GM23338 (cell line): ENCODE results near the gene KCNF1. TPM values are rescaled to one million over a fixed set of nuclear protein-coding genes. Genes with fewer than 3 reads are reported as not detected.

Source experiments
- ATAC-seq: fragments of 200-7000 bp; cut with Tn5 transposase; 3 replicates; pipeline ENCODE4 v1.9.1; 2020
- DNase-seq: peaks from one replicate; pipeline ENCODE4 v3.0.0-alpha.2; 2015; ENCODE audit warnings: low spot score
- H2AFZ ChIP-seq: fragments of 200-600 bp; sonication (generic); 2 replicates; pipeline ENCODE4 v1.8.0; 2016; ENCODE audit warnings: antibody characterized with exemption, mild to moderate bottlenecking, moderate library complexity
- H3F3A ChIP-seq: fragments of 200-600 bp; sonication (generic); replicated peaks from 2 replicates; pipeline ENCODE4 v1.8.0; 2017; ENCODE audit warnings: antibody characterized with exemption, mixed run types, low read depth
- H3K27ac ChIP-seq: fragments of 200-600 bp; sonication (generic); 2 replicates; pipeline ENCODE4 v1.6.1; 2016; ENCODE audit warnings: low read depth
- H3K27me3 ChIP-seq: fragments of 200-600 bp; sonication (generic); 2 replicates; pipeline ENCODE4 v1.8.0; 2016; ENCODE audit warnings: mild to moderate bottlenecking, mixed run types, moderate library complexity; ENCODE audit not compliant: insufficient read depth
- H3K36me3 ChIP-seq: fragments of 200-600 bp; sonication (generic); 2 replicates; pipeline ENCODE4 v1.8.0; 2016; ENCODE audit warnings: mild to moderate bottlenecking; ENCODE audit not compliant: insufficient read depth
- H3K4me1 ChIP-seq: fragments of 200-600 bp; sonication (generic); 2 replicates; pipeline ENCODE4 v1.8.0; 2016; ENCODE audit warnings: mild to moderate bottlenecking, moderate library complexity; ENCODE audit not compliant: insufficient read depth
- H3K4me2 ChIP-seq: fragments of 200-600 bp; sonication (generic); 2 replicates; pipeline ENCODE4 v1.7.1; 2017; ENCODE audit warnings: mixed run types
- H3K4me3 ChIP-seq: fragments of 200-600 bp; sonication (generic); 2 replicates; pipeline ENCODE4 v1.6.1; 2016; ENCODE audit warnings: mixed run types
- H3K79me2 ChIP-seq: fragments of 200-600 bp; sonication (generic); replicated peaks from 2 replicates; pipeline ENCODE4 v1.8.0; 2017; ENCODE audit warnings: mild to moderate bottlenecking; ENCODE audit not compliant: insufficient read depth
- H3K9me2 ChIP-seq: fragments of 200-600 bp; sonication (generic); 2 replicates; pipeline ENCODE4 v1.8.0; 2017; ENCODE audit not compliant: insufficient read depth
- H4K20me1 ChIP-seq: fragments of 200-600 bp; sonication (generic); replicated peaks from 2 replicates; pipeline ENCODE4 v1.8.0; 2017; ENCODE audit warnings: mild to moderate bottlenecking; ENCODE audit not compliant: insufficient read depth
- H3K27ac Mint-ChIP-seq: 2 replicates; pipeline ENCODE4 v1.8.0; 2020; ENCODE audit warnings: inconsistent platforms, mild to moderate bottlenecking, moderate library complexity, mixed read lengths
- H3K27me3 Mint-ChIP-seq: 3 replicates; pipeline ENCODE4 v1.8.0; 2022; ENCODE audit warnings: low read depth, mild to moderate bottlenecking, moderate library complexity, mixed read lengths, inconsistent platforms; ENCODE audit not compliant: insufficient read depth, poor library complexity
- H3K36me3 Mint-ChIP-seq: 3 replicates; pipeline ENCODE4 v1.8.0; 2021; ENCODE audit warnings: low read depth, mild to moderate bottlenecking, inconsistent platforms, moderate library complexity, mixed read lengths
- H3K4me1 Mint-ChIP-seq: 3 replicates; pipeline ENCODE4 v1.8.0; 2020; ENCODE audit warnings: mild to moderate bottlenecking, inconsistent platforms, mixed read lengths
- H3K4me3 Mint-ChIP-seq: 3 replicates; pipeline ENCODE4 v1.8.0; 2021; ENCODE audit warnings: moderate library complexity, mild to moderate bottlenecking, inconsistent platforms, mixed read lengths
- H3K9me3 Mint-ChIP-seq: 3 replicates; pipeline ENCODE4 v1.8.0; 2020; ENCODE audit warnings: moderate library complexity, mild to moderate bottlenecking, inconsistent platforms, mixed read lengths
- CREB1 ChIP-seq: fragments of 250-450 bp; sonication (Bioruptor Pico); IDR thresholded peaks from 2 replicates; pipeline ENCODE4 v1.5.0; 2020; ENCODE audit warnings: low read depth, mild to moderate bottlenecking, moderate library complexity
- EZH2 ChIP-seq: fragments of 200-600 bp; sonication (generic); IDR thresholded peaks from one replicate; pipeline ENCODE4 v1.8.0; 2017; ENCODE audit warnings: antibody characterized with exemption, mild to moderate bottlenecking, low read depth; ENCODE audit not compliant: unreplicated experiment
- JUNB ChIP-seq: IDR thresholded peaks from one replicate; pipeline ENCODE4 v1.6.1; 2016; ENCODE audit warnings: antibody characterized with exemption; ENCODE audit not compliant: unreplicated experiment
- NANOG ChIP-seq: IDR thresholded peaks from 2 replicates; pipeline ENCODE4 v1.6.1; 2016; ENCODE audit warnings: antibody characterized with exemption, borderline replicate concordance
- POLR2AphosphoS5 ChIP-seq: IDR thresholded peaks from 2 replicates; pipeline ENCODE4 v1.6.1; 2016; ENCODE audit warnings: antibody characterized with exemption, low read depth
- polyA plus RNA-seq: library from polyadenylated mRNA; unstranded; fragments of >200 nt; fragmentation: Nextera tagmentation; extraction: Ambion mirVana; gene quantifications from 2 replicates; pipeline ENCODE4 v1.2.1, GENCODE V29; 2016
- total RNA-seq: library from RNA; depleted of rRNA; stranded (reverse); fragments of >200 nt; shearing (Covaris generic); gene quantifications from 2 replicates; pipeline ENCODE4 v1.2.3, GENCODE V29; 2014
- TF ChIP-seq, protein P1 (sequence below): fragments of 250-450 bp; sonication (Bioruptor Pico); IDR thresholded peaks from 2 replicates; pipeline ENCODE4 v1.5.0; 2020; ENCODE audit warnings: mild to moderate bottlenecking, moderate library complexity
- TF ChIP-seq, protein P2 (sequence below), 2 experiments: fragments of 200-600 bp in 1 of 2; sonication (generic) in 1 of 2; conservative IDR thresholded peaks; 2 replicates each; pipeline versions ENCODE4 v1.5.1 to v1.6.1; 2016 to 2017; ENCODE audit warnings: antibody characterized with exemption in 2 of 2, low read depth in 2 of 2, mild to moderate bottlenecking in 2 of 2, moderate library complexity in 1 of 2

KCNF1 gene
- total and polyA plus RNA-seq, 2 experiments from 2014 or later, result 0.11 to 1.5 TPM

DNA sequence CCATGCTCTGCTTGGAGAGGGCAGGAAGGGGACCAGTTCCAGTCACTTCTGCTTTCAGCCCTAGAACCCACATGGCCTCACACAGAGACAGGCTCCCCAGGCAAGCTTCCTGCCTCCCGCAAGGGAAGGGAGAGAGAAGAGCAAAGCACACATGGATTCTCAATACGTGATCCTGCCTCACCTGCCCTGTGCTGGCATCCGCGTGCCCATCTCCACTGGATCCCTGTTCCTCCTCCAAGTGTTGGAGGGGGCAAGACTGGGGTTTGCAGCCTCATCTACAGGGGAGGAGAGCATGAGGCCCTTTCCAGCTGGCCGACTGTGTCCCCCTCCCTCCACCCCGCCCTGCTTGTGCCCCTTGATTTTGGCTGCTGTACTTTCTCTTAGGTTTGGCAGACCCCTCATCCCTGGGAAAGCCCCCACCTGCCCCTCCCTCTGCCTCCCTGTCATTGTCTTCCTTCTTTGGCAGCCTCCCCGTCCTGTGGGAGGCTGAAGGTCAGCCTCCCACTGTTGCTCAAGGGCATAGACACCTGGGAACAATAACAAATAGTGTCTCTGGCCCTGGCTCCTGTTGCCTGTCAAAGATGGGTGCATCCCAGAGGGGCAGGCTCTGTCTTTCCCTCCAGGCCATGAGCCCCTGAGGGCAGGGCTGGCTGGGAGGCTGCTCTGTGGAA lies 22.7 kb downstream of the KCNF1 start (continued):
- TF ChIP-seq, protein P1, sequence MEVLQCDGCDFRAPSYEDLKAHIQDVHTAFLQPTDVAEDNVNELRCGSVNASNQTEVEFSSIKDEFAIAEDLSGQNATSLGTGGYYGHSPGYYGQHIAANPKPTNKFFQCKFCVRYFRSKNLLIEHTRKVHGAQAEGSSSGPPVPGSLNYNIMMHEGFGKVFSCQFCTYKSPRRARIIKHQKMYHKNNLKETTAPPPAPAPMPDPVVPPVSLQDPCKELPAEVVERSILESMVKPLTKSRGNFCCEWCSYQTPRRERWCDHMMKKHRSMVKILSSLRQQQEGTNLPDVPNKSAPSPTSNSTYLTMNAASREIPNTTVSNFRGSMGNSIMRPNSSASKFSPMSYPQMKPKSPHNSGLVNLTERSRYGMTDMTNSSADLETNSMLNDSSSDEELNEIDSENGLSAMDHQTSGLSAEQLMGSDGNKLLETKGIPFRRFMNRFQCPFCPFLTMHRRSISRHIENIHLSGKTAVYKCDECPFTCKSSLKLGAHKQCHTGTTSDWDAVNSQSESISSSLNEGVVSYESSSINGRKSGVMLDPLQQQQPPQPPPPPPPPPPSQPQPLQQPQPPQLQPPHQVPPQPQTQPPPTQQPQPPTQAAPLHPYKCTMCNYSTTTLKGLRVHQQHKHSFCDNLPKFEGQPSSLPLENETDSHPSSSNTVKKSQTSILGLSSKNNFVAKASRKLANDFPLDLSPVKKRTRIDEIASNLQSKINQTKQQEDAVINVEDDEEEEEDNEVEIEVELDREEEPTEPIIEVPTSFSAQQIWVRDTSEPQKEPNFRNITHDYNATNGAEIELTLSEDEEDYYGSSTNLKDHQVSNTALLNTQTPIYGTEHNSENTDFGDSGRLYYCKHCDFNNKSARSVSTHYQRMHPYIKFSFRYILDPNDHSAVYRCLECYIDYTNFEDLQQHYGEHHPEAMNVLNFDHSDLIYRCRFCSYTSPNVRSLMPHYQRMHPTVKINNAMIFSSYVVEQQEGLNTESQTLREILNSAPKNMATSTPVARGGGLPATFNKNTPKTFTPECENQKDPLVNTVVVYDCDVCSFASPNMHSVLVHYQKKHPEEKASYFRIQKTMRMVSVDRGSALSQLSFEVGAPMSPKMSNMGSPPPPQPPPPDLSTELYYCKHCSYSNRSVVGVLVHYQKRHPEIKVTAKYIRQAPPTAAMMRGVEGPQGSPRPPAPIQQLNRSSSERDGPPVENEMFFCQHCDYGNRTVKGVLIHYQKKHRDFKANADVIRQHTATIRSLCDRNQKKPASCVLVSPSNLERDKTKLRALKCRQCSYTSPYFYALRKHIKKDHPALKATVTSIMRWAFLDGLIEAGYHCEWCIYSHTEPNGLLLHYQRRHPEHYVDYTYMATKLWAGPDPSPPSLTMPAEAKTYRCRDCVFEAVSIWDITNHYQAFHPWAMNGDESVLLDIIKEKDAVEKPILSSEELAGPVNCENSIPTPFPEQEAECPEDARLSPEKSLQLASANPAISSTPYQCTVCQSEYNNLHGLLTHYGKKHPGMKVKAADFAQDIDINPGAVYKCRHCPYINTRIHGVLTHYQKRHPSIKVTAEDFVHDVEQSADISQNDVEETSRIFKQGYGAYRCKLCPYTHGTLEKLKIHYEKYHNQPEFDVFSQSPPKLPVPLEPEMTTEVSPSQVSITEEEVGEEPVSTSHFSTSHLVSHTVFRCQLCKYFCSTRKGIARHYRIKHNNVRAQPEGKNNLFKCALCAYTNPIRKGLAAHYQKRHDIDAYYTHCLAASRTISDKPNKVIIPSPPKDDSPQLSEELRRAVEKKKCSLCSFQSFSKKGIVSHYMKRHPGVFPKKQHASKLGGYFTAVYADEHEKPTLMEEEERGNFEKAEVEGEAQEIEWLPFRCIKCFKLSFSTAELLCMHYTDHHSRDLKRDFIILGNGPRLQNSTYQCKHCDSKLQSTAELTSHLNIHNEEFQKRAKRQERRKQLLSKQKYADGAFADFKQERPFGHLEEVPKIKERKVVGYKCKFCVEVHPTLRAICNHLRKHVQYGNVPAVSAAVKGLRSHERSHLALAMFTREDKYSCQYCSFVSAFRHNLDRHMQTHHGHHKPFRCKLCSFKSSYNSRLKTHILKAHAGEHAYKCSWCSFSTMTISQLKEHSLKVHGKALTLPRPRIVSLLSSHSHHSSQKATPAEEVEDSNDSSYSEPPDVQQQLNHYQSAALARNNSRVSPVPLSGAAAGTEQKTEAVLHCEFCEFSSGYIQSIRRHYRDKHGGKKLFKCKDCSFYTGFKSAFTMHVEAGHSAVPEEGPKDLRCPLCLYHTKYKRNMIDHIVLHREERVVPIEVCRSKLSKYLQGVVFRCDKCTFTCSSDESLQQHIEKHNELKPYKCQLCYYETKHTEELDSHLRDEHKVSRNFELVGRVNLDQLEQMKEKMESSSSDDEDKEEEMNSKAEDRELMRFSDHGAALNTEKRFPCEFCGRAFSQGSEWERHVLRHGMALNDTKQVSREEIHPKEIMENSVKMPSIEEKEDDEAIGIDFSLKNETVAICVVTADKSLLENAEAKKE (CRISPR knock-in tag), result no peak
- TF ChIP-seq, protein P2, sequence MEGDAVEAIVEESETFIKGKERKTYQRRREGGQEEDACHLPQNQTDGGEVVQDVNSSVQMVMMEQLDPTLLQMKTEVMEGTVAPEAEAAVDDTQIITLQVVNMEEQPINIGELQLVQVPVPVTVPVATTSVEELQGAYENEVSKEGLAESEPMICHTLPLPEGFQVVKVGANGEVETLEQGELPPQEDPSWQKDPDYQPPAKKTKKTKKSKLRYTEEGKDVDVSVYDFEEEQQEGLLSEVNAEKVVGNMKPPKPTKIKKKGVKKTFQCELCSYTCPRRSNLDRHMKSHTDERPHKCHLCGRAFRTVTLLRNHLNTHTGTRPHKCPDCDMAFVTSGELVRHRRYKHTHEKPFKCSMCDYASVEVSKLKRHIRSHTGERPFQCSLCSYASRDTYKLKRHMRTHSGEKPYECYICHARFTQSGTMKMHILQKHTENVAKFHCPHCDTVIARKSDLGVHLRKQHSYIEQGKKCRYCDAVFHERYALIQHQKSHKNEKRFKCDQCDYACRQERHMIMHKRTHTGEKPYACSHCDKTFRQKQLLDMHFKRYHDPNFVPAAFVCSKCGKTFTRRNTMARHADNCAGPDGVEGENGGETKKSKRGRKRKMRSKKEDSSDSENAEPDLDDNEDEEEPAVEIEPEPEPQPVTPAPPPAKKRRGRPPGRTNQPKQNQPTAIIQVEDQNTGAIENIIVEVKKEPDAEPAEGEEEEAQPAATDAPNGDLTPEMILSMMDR (conservative IDR thresholded peaks at IDR 0.05; ENCODE audit: low read depth in 2 of 2), result no peak
- TF ChIP-seq EZH2, result no peak

DNA sequence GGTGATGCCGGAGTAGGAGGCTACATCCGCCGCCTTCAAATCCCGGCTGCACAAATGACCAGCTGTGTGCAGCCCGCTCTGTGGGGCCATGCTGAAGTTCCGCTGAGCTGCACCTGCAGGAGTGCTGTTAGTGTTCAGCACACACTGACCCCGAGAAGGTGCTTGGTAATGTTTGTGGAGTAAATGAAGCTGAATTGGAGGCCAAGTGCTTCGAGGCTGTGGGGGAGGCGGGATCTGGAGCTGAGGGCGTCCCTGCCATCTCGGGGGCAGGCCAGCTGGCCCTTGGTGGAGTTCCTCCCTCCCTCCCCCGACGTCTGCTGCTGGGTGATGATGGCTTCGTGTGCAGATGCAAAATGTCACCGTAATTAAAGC lies 23.2 kb downstream of the KCNF1 start:
- Mint-ChIP-seq H3K4me3 (no peak overlapping the region), H3K4me1 (peaks cover 29% of the 10 kb centered on the region), H3K27me3 (peaks cover 17% of the 10 kb centered on the region), H3K36me3 (peaks cover 11% of the 10 kb centered on the region), H3K27ac (no peak overlapping the region), H3K9me3 (peaks cover 17% of the 10 kb centered on the region)
- ATAC-seq, result peak; percentile 18; the same call in 2 of the 3 replicates
- Histone ChIP-seq H3K27me3 (no peaks in the 10 kb centered on the region), H3F3A (no peaks in the 10 kb centered on the region), H3K9me2 (no peaks in the 10 kb centered on the region), H4K20me1 (no peaks in the 10 kb centered on the region), H3K79me2 (no peaks in the 10 kb centered on the region), H3K36me3 (peaks cover 4% of the 10 kb centered on the region; the same call in 1 of the 2 replicates), H2AFZ (peak overlapping the region; percentile 59; the same call in 1 of the 2 replicates), H3K4me3 (no peak overlapping the region), H3K27ac (no peak overlapping the region), H3K4me1 (peaks cover 17% of the 10 kb centered on the region), H3K4me2 (no peak overlapping the region)
- DNase-seq, result no peak
- TF ChIP-seq, protein P1 (CRISPR knock-in tag), result no peak
- no peak for TF ChIP-seq CREB1 (CRISPR knock-in tag)
- TF ChIP-seq NANOG, result no peak
- TF ChIP-seq JUNB, result no peak
- no peak for TF ChIP-seq POLR2AphosphoS5
